DMS153 treated with DMSO at 0.1 percent for 48 hours (cell line): ENCODE measurements around the gene GABRA5.
"Not testable (repeated sequence)": the region's sequence is repeated elsewhere in the genome, so short reads cannot be mapped to it uniquely, and the experiment has no call there.

ENCODE experiments used
- DNase-seq: peaks from one replicate; lab custom pipeline; 2025; ENCODE audit not compliant: unreplicated experiment; lab: John Stamatoyannopoulos, UW

GABRA5 gene

GRCh38 chr15:26875476-26875850 lies 8.6 kb downstream of the GABRA5 start:
- DNase-seq = no peak

- no peak for DNase-seq
Observed at GRCh38 chr15:26877831-26878230, 11.0 kb downstream of the GABRA5 start.

- no peak for DNase-seq
Observed at GRCh38 chr15:26879706-26880105, 12.8 kb downstream of the GABRA5 start.

- no peak for DNase-seq
Observed at GRCh38 chr15:26882112-26882511, 15.2 kb downstream of the GABRA5 start.

- no peak for DNase-seq
Observed at GRCh38 chr15:26882616-26883365, 15.9 kb downstream of the GABRA5 start.

GRCh38 chr15:26883466-26883865 lies 16.6 kb downstream of the GABRA5 start:
- no peak for DNase-seq

GRCh38 chr15:26886566-26886965 lies 19.7 kb downstream of the GABRA5 start:
- no peak for DNase-seq

GRCh38 chr15:26887926-26888666 lies 21.2 kb downstream of the GABRA5 start:
- DNase-seq = no peak

GRCh38 chr15:26888761-26889160 lies 21.9 kb downstream of the GABRA5 start:
- no peak for DNase-seq

- DNase-seq = peak; percentile 36
Observed at GRCh38 chr15:26889298-26889898, 22.5 kb downstream of the GABRA5 start.

- no peak for DNase-seq
Observed at GRCh38 chr15:26890451-26890850, 23.6 kb downstream of the GABRA5 start.

- no peak for DNase-seq
Observed at GRCh38 chr15:26890988-26891387, 24.1 kb downstream of the GABRA5 start.

GRCh38 chr15:26891448-26892181 lies 24.8 kb downstream of the GABRA5 start:
- DNase-seq = peak; percentile 19

GRCh38 chr15:26892182-26892518 lies 25.3 kb downstream of the GABRA5 start:
- no peak for DNase-seq

- DNase-seq = no peak
Observed at GRCh38 chr15:26892678-26893077, 25.8 kb downstream of the GABRA5 start.

GRCh38 chr15:26893351-26894065 lies 26.6 kb downstream of the GABRA5 start:
- no peak for DNase-seq

- no peak for DNase-seq
Observed at GRCh38 chr15:26894181-26894580, 27.3 kb downstream of the GABRA5 start.

- DNase-seq = not testable (repeated sequence)
Observed at GRCh38 chr15:26895346-26895745, 28.5 kb downstream of the GABRA5 start.

GRCh38 chr15:26899658-26900057 lies 32.8 kb downstream of the GABRA5 start:
- no peak for DNase-seq

GRCh38 chr15:26901041-26901440 lies 34.2 kb downstream of the GABRA5 start:
- DNase-seq = no peak

GRCh38 chr15:26910715-26911114 lies 43.9 kb downstream of the GABRA5 start:
- no peak for DNase-seq
